Measurements from ENCODE around the gene CALD1.

Gene CALD1

DNA sequence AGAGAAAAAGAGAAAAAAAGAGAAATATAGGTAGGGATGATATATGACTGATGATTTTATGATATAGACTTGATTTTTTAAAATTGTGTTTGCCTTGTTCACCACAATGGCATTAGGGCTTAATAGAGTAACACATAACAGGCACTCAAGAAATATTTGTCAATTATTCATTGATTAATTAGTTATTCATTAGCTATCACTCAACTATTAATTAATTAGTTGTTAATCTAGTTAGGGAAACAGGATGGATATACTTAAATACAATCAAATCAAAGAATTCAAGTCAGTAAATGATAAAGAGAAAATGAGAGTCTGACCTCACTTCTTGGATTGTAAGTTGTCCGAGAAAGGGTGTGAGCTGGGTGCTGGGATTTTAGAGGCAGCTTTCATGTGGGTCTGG lies 15.1 kb upstream of the CALD1 start:
- no peak for DNase-seq (ENCODE audit: low spot score)

DNA sequence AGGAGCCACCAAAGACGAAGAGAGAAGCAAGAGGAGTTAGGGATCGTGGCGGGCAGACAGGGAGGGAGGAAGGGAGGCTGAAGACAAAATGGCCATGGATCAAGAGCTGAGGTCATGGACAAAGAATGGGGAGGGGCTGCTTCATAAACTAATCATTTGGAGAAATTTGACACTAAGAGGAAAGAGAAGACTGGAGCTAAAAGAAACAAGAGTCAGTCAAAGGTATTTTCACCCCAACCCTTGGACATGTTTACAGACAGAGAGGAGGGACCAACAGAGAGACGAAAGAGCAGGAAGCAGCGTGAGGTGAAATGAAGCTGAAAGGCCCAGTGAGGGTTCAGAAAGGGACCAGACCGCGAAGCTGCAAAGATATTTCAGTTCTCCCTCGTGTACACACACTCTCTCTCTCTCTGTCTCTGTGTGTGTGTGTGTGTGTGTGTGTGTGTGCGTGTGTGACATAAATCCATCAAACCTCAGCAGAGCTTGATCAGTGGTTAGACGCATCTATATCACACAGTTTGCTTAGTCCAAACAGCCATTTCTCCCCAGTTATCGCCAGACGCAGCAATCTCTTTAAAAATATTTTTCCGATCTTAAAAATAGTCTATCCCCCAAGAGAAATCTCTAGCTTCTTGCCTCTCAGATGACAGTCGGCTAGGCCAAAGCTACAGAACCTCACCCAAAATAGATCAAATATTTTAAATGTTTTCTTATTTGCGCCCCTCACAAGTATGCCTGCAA lies 12.5 kb upstream of the CALD1 start:
- DNase-seq (ENCODE audit: low spot score), result no peak

GRCh38 chr7:134767520-134768168 lies 11.8 kb upstream of the CALD1 start:
- no peak for DNase-seq (ENCODE audit: low spot score)

DNA sequence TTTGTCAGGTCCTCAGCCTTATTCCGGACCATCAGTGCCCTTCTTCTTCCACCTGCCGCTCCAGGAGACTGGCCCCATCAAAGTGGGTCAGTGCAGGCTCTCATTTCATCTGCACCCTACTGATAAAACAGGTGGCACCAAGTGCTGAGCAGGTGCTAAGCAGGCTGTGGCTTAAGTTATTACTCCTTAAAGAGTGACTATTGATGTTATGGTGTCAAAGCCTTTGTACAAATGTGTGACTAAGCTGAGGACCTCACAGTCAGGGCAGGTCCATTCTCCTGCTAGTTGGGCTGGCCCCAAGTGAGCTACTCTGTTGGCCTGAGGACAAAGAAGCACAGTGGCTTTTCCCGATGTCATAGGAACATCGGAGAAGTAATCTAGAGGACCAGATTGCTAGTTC lies 11.2 kb upstream of the CALD1 start:
- DNase-seq (ENCODE audit: low spot score), result no peak

DNA sequence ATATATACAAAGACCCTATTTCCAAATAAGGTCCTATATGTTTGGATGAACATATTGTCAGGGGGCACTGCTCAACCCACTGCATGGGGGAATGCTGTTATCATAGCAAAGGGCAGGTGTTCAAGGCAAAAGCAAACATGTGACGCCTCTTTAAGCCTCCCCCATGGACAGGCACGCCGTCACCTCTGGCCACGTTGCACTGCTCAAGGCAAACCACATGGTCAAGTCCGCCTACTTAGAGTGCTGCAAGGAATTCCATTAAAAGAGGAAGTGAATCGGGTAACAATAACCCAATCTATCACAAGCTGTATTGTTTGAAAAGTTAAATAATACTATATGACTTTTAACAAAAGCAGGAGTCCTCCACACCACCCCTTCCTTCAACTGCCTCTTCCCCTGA lies 8.8 kb upstream of the CALD1 start:
- DNase-seq (ENCODE audit: low spot score), result no peak

- no peak for DNase-seq (ENCODE audit: low spot score)
These were observed 8.3 kb upstream of the CALD1 start for GRCh38 chr7:134771111-134771510.

- no peak for DNase-seq (ENCODE audit: low spot score)
These were observed 7.5 kb upstream of the CALD1 start for GRCh38 chr7:134771889-134772288.

GRCh38 chr7:134772401-134772800 lies 7.0 kb upstream of the CALD1 start:
- no peak for DNase-seq (ENCODE audit: low spot score)

- DNase-seq (ENCODE audit: low spot score), result no peak
These were observed 6.3 kb upstream of the CALD1 start for GRCh38 chr7:134773164-134773563.

- DNase-seq (ENCODE audit: low spot score), result no peak
These were observed 5.3 kb upstream of the CALD1 start for GRCh38 chr7:134774119-134774518.

DNA sequence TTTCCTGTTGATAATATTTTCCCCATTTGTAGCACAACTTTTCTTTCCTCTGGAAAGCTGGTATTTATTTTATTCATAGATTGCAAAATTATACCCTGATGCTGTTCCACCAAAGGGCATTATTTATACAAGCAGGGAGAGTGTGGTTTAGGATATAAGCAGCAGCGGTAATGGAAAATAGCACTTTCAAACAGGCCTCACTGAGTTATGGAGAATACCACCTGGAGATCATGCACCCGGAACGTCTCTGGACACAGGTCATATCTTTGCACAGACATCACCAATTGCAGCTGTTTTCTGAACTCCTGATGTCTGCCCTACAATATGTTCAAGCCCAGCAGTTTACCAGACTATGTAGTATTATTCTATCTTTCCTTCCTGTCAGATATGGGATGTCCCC lies 2.0 kb upstream of the CALD1 start:
- no peak for DNase-seq (ENCODE audit: low spot score)

DNA sequence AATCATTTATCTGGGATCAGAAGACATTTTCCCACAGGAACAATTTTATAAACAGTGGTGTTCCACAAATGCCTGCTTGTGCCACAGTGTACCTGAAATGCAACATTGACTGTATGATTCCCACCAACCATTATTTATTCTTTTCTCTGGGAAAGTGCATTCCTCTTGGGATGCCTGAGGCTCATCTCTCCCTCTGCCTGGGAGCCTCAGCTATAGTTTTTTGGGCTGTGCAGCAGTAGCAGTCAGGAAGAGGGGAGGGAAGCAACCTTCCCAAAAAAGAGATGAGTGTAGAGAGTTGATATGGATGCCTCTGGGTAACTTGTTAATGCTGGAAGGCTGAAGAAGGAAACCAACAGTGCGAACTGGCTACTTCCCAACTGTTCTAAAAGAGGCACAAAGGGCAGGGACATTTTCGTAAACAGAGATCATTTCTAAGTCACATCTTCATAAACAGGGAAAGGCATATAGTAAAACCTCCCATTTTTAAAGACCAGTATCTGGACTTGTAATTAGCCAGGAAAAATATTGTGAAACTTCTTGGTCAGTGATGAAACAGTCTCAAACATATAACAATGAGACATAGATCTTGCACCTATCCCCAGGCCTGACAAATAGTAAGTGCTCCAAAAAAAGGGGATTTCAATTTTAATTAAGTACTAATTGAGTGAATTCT lies 1.4 kb upstream of the CALD1 start:
- no peak for DNase-seq (ENCODE audit: low spot score)

GRCh38 chr7:134779741-134780065 lies 269 bp downstream of the CALD1 start:
- no peak for DNase-seq (ENCODE audit: low spot score)

- no peak for DNase-seq (ENCODE audit: low spot score)
These were observed 863 bp downstream of the CALD1 start for GRCh38 chr7:134780166-134780828.

- DNase-seq (ENCODE audit: low spot score), result no peak
These were observed 1.7 kb downstream of the CALD1 start for GRCh38 chr7:134781171-134781570.

DNA sequence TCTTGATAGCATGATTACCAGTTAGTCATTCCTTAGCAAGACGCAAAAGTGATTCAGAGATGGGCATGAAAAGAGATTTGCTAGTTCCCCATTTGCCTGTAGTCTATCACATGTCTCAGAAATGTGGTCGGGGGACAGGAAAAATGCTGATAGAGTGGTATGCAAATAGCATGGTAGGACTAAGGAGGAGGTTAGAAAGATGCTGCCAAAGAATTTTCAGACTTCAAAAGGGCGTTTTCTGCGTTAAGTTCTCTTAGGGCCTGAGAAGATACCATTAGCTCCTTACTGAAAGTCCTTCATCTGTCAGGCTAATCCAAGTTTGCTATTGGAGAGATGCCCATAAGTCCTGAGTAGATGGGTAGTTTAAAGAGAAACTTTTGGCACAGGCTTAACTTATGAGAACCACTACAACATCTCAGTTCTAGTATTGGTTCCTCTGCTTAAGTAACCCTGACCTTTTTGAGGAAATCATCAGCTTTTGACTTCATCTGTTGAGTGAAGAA lies 2.7 kb downstream of the CALD1 start:
- DNase-seq (ENCODE audit: low spot score), result no peak

DNA sequence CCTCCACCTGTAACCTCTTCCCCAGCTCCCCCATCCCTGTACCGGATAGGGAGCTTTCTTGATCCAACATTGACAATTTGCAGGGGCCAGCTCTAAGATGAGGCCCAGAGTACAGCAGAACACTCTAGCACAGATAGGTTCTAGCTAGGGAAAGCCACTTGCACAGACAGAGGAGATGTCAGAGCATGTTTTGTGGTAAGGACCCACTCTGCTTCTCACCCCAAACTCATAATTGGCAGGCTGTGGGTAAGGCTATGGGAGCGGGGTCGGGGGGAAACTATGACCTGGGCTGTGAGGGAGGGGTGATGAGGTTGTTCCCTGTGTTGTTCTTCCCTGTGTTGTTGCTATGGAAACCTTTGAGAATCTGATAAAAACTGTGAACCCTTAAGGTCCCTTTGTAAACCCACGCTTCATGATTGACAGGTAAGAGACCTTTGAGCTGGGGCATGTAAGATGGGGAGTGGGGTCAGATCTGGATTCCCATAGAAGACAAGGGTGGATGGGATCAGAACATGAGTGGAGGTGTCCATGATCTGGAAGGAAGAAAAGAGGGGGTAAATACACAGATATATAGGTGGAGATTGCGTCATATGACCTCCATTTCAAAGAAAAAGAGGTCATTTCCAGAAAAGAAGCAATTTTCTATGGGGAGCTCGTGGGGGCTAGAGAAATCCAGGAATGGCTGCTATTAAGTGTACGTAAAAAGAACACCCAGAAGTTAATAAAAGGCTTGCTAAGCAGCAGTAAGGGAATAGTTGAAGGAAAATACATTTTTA lies 4.0 kb downstream of the CALD1 start:
- no peak for DNase-seq (ENCODE audit: low spot score)

GRCh38 chr7:134784251-134785049 lies 5.0 kb downstream of the CALD1 start:
- DNase-seq (ENCODE audit: low spot score), result no peak

DNA sequence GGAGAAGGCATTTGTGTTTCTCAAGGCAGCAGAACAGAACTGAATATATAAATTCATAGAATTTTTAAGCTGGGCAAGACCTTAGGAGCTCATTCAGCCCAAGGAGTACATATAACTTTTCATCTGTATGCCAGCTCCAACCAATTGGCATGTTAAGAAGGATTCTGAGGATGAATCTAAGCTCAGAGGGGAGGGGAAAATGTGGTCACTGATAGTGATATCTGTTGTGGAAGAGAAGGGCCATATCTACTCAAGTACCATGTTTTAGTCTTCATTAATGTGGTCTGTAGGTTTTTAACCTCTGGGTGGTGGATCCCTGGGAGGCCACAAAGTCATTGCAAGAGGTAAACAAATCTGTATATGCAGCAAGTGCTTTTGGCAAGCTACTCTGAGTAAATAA lies 6.4 kb downstream of the CALD1 start:
- DNase-seq (ENCODE audit: low spot score), result no peak

DNA sequence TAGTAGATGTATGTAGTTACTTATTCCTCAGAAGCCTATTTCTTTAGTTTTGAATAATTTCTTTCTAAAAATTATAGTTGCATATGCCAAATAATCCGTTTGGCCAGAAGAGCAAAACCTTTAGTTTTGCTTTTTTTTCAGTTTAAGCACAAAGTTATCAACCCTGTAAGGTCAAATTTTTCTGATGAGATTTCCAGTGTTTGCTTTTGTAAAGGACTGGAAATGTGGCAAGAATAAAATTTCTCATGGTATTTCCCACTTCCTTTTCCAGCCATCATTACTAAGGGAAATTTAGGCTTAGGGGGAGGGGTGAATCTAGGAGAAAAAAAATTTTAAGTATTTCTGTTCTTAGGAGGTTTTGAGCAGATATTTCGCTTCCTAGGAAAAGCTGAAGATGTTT lies 7.6 kb downstream of the CALD1 start:
- no peak for DNase-seq (ENCODE audit: low spot score)

GRCh38 chr7:134787720-134788119 lies 8.3 kb downstream of the CALD1 start:
- no peak for DNase-seq (ENCODE audit: low spot score)

Data from CD4-positive, alpha-beta T cell treated with Interleukin-15 for 4 hours (primary cell).